ENCODE results near the gene FIBCD1. TPM values are rescaled to one million over a fixed set of nuclear protein-coding genes. Genes with fewer than 3 reads are reported as not detected.

FIBCD1 gene
- total and polyA plus RNA-seq, 2 experiments from 2014 or later: 4.4 to 5.6 TPM

- no peak for DNase-seq (ENCODE audit: low spot score)
- no peak for ATAC-seq
- no peak overlapping the region for H3K4me2 ChIP-seq
- Mint-ChIP-seq H3K9me3 (peaks cover 26% of the 10 kb centered on the region), H3K27me3 (ENCODE audit: insufficient read depth, low read depth, poor library complexity) (peaks cover 10% of the 10 kb centered on the region), H3K4me1 (peaks cover 4% of the 10 kb centered on the region; the same call in 2 of the 3 replicates), H3K27ac (no peak overlapping the region), H3K36me3 (ENCODE audit: low read depth) (peaks cover 5% of the 10 kb centered on the region), H3K4me3 (no peak overlapping the region)
- no peaks in the 10 kb centered on the region for H3K36me3 ChIP-seq (ENCODE audit: insufficient read depth)
- no peaks in the 10 kb centered on the region for H3F3A ChIP-seq (replicated peaks; ENCODE audit: low read depth)
- peaks cover 5% of the 10 kb centered on the region for H3K9me2 ChIP-seq (ENCODE audit: insufficient read depth)
- no peak overlapping the region for H3K4me3 ChIP-seq
- H3K79me2 ChIP-seq (replicated peaks; ENCODE audit: insufficient read depth): no peaks in the 10 kb centered on the region
- no peak overlapping the region for H2AFZ ChIP-seq
- H3K4me1 ChIP-seq (ENCODE audit: insufficient read depth): no peaks in the 10 kb centered on the region
- no peaks in the 10 kb centered on the region for H4K20me1 ChIP-seq (replicated peaks; ENCODE audit: insufficient read depth)
- TF ChIP-seq, protein P1, sequence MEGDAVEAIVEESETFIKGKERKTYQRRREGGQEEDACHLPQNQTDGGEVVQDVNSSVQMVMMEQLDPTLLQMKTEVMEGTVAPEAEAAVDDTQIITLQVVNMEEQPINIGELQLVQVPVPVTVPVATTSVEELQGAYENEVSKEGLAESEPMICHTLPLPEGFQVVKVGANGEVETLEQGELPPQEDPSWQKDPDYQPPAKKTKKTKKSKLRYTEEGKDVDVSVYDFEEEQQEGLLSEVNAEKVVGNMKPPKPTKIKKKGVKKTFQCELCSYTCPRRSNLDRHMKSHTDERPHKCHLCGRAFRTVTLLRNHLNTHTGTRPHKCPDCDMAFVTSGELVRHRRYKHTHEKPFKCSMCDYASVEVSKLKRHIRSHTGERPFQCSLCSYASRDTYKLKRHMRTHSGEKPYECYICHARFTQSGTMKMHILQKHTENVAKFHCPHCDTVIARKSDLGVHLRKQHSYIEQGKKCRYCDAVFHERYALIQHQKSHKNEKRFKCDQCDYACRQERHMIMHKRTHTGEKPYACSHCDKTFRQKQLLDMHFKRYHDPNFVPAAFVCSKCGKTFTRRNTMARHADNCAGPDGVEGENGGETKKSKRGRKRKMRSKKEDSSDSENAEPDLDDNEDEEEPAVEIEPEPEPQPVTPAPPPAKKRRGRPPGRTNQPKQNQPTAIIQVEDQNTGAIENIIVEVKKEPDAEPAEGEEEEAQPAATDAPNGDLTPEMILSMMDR (conservative IDR thresholded peaks at IDR 0.05; ENCODE audit: low read depth in 2 of 2): 0 out of 4 replicates have a peak, but pooled peaks of 1 of the 2 experiments have one; percentile 4
- TF ChIP-seq, protein P2, sequence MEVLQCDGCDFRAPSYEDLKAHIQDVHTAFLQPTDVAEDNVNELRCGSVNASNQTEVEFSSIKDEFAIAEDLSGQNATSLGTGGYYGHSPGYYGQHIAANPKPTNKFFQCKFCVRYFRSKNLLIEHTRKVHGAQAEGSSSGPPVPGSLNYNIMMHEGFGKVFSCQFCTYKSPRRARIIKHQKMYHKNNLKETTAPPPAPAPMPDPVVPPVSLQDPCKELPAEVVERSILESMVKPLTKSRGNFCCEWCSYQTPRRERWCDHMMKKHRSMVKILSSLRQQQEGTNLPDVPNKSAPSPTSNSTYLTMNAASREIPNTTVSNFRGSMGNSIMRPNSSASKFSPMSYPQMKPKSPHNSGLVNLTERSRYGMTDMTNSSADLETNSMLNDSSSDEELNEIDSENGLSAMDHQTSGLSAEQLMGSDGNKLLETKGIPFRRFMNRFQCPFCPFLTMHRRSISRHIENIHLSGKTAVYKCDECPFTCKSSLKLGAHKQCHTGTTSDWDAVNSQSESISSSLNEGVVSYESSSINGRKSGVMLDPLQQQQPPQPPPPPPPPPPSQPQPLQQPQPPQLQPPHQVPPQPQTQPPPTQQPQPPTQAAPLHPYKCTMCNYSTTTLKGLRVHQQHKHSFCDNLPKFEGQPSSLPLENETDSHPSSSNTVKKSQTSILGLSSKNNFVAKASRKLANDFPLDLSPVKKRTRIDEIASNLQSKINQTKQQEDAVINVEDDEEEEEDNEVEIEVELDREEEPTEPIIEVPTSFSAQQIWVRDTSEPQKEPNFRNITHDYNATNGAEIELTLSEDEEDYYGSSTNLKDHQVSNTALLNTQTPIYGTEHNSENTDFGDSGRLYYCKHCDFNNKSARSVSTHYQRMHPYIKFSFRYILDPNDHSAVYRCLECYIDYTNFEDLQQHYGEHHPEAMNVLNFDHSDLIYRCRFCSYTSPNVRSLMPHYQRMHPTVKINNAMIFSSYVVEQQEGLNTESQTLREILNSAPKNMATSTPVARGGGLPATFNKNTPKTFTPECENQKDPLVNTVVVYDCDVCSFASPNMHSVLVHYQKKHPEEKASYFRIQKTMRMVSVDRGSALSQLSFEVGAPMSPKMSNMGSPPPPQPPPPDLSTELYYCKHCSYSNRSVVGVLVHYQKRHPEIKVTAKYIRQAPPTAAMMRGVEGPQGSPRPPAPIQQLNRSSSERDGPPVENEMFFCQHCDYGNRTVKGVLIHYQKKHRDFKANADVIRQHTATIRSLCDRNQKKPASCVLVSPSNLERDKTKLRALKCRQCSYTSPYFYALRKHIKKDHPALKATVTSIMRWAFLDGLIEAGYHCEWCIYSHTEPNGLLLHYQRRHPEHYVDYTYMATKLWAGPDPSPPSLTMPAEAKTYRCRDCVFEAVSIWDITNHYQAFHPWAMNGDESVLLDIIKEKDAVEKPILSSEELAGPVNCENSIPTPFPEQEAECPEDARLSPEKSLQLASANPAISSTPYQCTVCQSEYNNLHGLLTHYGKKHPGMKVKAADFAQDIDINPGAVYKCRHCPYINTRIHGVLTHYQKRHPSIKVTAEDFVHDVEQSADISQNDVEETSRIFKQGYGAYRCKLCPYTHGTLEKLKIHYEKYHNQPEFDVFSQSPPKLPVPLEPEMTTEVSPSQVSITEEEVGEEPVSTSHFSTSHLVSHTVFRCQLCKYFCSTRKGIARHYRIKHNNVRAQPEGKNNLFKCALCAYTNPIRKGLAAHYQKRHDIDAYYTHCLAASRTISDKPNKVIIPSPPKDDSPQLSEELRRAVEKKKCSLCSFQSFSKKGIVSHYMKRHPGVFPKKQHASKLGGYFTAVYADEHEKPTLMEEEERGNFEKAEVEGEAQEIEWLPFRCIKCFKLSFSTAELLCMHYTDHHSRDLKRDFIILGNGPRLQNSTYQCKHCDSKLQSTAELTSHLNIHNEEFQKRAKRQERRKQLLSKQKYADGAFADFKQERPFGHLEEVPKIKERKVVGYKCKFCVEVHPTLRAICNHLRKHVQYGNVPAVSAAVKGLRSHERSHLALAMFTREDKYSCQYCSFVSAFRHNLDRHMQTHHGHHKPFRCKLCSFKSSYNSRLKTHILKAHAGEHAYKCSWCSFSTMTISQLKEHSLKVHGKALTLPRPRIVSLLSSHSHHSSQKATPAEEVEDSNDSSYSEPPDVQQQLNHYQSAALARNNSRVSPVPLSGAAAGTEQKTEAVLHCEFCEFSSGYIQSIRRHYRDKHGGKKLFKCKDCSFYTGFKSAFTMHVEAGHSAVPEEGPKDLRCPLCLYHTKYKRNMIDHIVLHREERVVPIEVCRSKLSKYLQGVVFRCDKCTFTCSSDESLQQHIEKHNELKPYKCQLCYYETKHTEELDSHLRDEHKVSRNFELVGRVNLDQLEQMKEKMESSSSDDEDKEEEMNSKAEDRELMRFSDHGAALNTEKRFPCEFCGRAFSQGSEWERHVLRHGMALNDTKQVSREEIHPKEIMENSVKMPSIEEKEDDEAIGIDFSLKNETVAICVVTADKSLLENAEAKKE (CRISPR knock-in tag; IDR thresholded peaks at IDR 0.05): no peak
- no peaks in the 10 kb centered on the region for H3K27me3 ChIP-seq (ENCODE audit: insufficient read depth)
- H3K27ac ChIP-seq (ENCODE audit: low read depth): no peak overlapping the region
These were observed 17.8 kb upstream of the FIBCD1 start for GRCh38 chr9:130956636-130957450.

Measured in GM23338 (cell line).